ENCODE measurements around the gene TAB2. TPM values are rescaled to one million over a fixed set of nuclear protein-coding genes. Genes with fewer than 3 reads are reported as not detected.

Gene TAB2
- total RNA-seq, 1 experiment from 2014 or later, result 45.8 TPM

GRCh38 chr6:149431905-149432775 lies 114.6 kb downstream of the TAB2 start:
- DNase-seq, result peak; percentile 52 to 79
- Histone ChIP-seq H3K79me2 (ENCODE audit: low read depth) (no peaks in the 10 kb centered on the region), H3K9me3 (ENCODE audit: insufficient read depth, low read depth) (no peaks in the 10 kb centered on the region), H3K27me3 (ENCODE audit: insufficient read depth, low read depth) (no peaks in the 10 kb centered on the region), H3K9me2 (ENCODE audit: insufficient read depth) (no peaks in the 10 kb centered on the region), H3K36me3 (ENCODE audit: low read depth) (no peaks in the 10 kb centered on the region), H4K20me1 (ENCODE audit: insufficient read depth) (no peaks in the 10 kb centered on the region), H3K4me2 (peak overlapping the region; percentile 68), H3F3A (ENCODE audit: insufficient read depth, low read depth) (no peaks in the 10 kb centered on the region), H2AFZ (no peak overlapping the region), H3K27ac (no peak overlapping the region), H3K4me3 (no peak overlapping the region), H3K4me1 (replicated peaks; ENCODE audit: insufficient read depth) (no peaks in the 10 kb centered on the region; the same call in 1 of the 2 replicates)
- no TSS peak for BruUV-seq (replicated peaks)
- ChIA-PET CTCF (interaction anchor here (0.8 to 1.2 kb wide), 4 partner anchors 22 to 854 kb away, joined by 3 to 5 read pairs (median 4); no protein-coding TSS in a partner anchor), POLR2A (ENCODE audit: unreplicated experiment) (no interaction called here)
- intact Hi-C loops (cut with micrococcal nuclease; ENCODE audit: unreplicated experiment), result loop anchor here (1.0 to 10.0 kb wide), 7 partner anchors 65 to 854 kb away; partner anchors contain the start of gene TAB2
- peak; percentile 95 for TF ChIP-seq CTCF (conservative IDR thresholded peaks at IDR 0.05)
- no peak for TF ChIP-seq EZH2 (IDR thresholded peaks at IDR 0.05; ENCODE audit: low read depth)

GRCh38 chr6:149433405-149433804 lies 115.9 kb downstream of the TAB2 start:
- Histone ChIP-seq H3K9me3 (ENCODE audit: insufficient read depth, low read depth) (no peaks in the 10 kb centered on the region), H3K9me2 (ENCODE audit: insufficient read depth) (no peaks in the 10 kb centered on the region; the same call in 1 of the 2 replicates), H3F3A (ENCODE audit: insufficient read depth, low read depth) (no peaks in the 10 kb centered on the region), H3K4me1 (replicated peaks; ENCODE audit: insufficient read depth) (no peaks in the 10 kb centered on the region; the same call in 1 of the 2 replicates), H3K36me3 (ENCODE audit: low read depth) (no peaks in the 10 kb centered on the region), H4K20me1 (ENCODE audit: insufficient read depth) (no peaks in the 10 kb centered on the region), H3K4me3 (no peak overlapping the region), H3K27me3 (ENCODE audit: insufficient read depth, low read depth) (no peaks in the 10 kb centered on the region), H3K79me2 (ENCODE audit: low read depth) (no peaks in the 10 kb centered on the region), H3K4me2 (no peak overlapping the region), H3K27ac (no peak overlapping the region), H2AFZ (no peak overlapping the region)
- CTCF ChIA-PET, result interaction anchor here (0.6 kb wide), 2 partner anchors 460 to 471 kb away, joined by 3 read pairs; no protein-coding TSS in a partner anchor
- no peak for DNase-seq
- intact Hi-C loops (cut with micrococcal nuclease; ENCODE audit: unreplicated experiment), result loop anchor here (5.0 to 10.0 kb wide), 3 partner anchors 64 to 199 kb away; partner anchors contain the start of gene TAB2
- BruUV-seq (replicated peaks), result no TSS peak
- TF ChIP-seq CTCF (conservative IDR thresholded peaks at IDR 0.05), result no peak
- TF ChIP-seq EZH2 (IDR thresholded peaks at IDR 0.05; ENCODE audit: low read depth), result no peak
- POLR2A ChIA-PET (ENCODE audit: unreplicated experiment), result no interaction called here

- no peak overlapping the region for H2AFZ ChIP-seq
- H3K9me2 ChIP-seq (ENCODE audit: insufficient read depth), result no peaks in the 10 kb centered on the region; the same call in 1 of the 2 replicates
- CTCF ChIA-PET, result interaction anchor here (0.6 kb wide), 2 partner anchors 461 to 471 kb away, joined by 3 read pairs; no protein-coding TSS in a partner anchor
- intact Hi-C loops (cut with micrococcal nuclease; ENCODE audit: unreplicated experiment), result loop anchor here (5.0 to 10.0 kb wide), 3 partner anchors 63 to 199 kb away; partner anchors contain the start of gene TAB2
- H3K36me3 ChIP-seq (ENCODE audit: low read depth), result no peaks in the 10 kb centered on the region
- no peaks in the 10 kb centered on the region for H3F3A ChIP-seq (ENCODE audit: insufficient read depth, low read depth)
- no peak for DNase-seq
- H3K9me3 ChIP-seq (ENCODE audit: insufficient read depth, low read depth), result no peaks in the 10 kb centered on the region
- H3K4me3 ChIP-seq, result no peak overlapping the region
- no TSS peak for BruUV-seq (replicated peaks)
- H3K4me1 ChIP-seq (replicated peaks; ENCODE audit: insufficient read depth), result no peaks in the 10 kb centered on the region; the same call in 1 of the 2 replicates
- H3K4me2 ChIP-seq, result no peak overlapping the region
- no peaks in the 10 kb centered on the region for H3K27me3 ChIP-seq (ENCODE audit: insufficient read depth, low read depth)
- POLR2A ChIA-PET (ENCODE audit: unreplicated experiment), result no interaction called here
- no peaks in the 10 kb centered on the region for H4K20me1 ChIP-seq (ENCODE audit: insufficient read depth)
- TF ChIP-seq CTCF (conservative IDR thresholded peaks at IDR 0.05), result no peak
- TF ChIP-seq EZH2 (IDR thresholded peaks at IDR 0.05; ENCODE audit: low read depth), result no peak
- no peaks in the 10 kb centered on the region for H3K79me2 ChIP-seq (ENCODE audit: low read depth)
- no peak overlapping the region for H3K27ac ChIP-seq
These were observed 116.4 kb downstream of the TAB2 start for GRCh38 chr6:149433881-149434280.

All from PC-9 (cell line).